HepG2 (cell line): Measurements from ENCODE around the gene AVPR1A.

Experiments
- HMG20A ChIP-seq: IDR thresholded peaks from 2 replicates; pipeline ENCODE4 v1.6.1; 2016; ENCODE audit warnings: borderline replicate concordance
- JUNB ChIP-seq: sonication (generic); formaldehyde crosslinking; IDR thresholded peaks from 2 replicates; pipeline ENCODE4 v1.8.0; 2022; ENCODE audit warnings: missing genetic modification reagents, mild to moderate bottlenecking, borderline replicate concordance
- MXI1 ChIP-seq: IDR thresholded peaks from 3 replicates; pipeline ENCODE4 v1.6.1; 2012; ENCODE audit warnings: low read depth, low read length, inconsistent platforms, borderline replicate concordance
- NFYB ChIP-seq: sonication (generic); formaldehyde crosslinking; IDR thresholded peaks from 2 replicates; pipeline ENCODE4 v1.4.0; 2020; ENCODE audit warnings: missing genetic modification reagents
- NR1H2 ChIP-seq: sonication (generic); formaldehyde crosslinking; IDR thresholded peaks from 2 replicates; pipeline ENCODE4 v1.8.1; 2022; ENCODE audit warnings: low read depth, missing genetic modification reagents, borderline replicate concordance
- TF ChIP-seq, protein P1 (sequence below): sonication (generic); formaldehyde crosslinking; IDR thresholded peaks from 2 replicates; pipeline ENCODE4 v1.9.0; 2022; ENCODE audit warnings: low read depth, missing genetic modification reagents
- TF ChIP-seq, protein P2 (sequence below): sonication (generic); formaldehyde crosslinking; IDR thresholded peaks from 2 replicates; pipeline ENCODE4 v1.5.0; 2020; ENCODE audit warnings: mild to moderate bottlenecking, missing genetic modification reagents, moderate library complexity

GRCh38 chr12:63155375-63155774, 4.4 kb upstream of the AVPR1A start:
- TF ChIP-seq JUNB = no peak
- no peak for TF ChIP-seq HMG20A (CRISPR knock-in tag)
- TF ChIP-seq, protein P1, sequence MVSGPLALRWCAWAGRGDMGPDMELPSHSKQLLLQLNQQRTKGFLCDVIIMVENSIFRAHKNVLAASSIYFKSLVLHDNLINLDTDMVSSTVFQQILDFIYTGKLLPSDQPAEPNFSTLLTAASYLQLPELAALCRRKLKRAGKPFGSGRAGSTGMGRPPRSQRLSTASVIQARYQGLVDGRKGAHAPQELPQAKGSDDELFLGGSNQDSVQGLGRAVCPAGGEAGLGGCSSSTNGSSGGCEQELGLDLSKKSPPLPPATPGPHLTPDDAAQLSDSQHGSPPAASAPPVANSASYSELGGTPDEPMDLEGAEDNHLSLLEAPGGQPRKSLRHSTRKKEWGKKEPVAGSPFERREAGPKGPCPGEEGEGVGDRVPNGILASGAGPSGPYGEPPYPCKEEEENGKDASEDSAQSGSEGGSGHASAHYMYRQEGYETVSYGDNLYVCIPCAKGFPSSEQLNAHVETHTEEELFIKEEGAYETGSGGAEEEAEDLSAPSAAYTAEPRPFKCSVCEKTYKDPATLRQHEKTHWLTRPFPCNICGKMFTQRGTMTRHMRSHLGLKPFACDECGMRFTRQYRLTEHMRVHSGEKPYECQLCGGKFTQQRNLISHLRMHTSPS = no peak
- no peak for TF ChIP-seq NR1H2 (CRISPR knock-in tag)
- no peak for TF ChIP-seq MXI1
- TF ChIP-seq, protein P2, sequence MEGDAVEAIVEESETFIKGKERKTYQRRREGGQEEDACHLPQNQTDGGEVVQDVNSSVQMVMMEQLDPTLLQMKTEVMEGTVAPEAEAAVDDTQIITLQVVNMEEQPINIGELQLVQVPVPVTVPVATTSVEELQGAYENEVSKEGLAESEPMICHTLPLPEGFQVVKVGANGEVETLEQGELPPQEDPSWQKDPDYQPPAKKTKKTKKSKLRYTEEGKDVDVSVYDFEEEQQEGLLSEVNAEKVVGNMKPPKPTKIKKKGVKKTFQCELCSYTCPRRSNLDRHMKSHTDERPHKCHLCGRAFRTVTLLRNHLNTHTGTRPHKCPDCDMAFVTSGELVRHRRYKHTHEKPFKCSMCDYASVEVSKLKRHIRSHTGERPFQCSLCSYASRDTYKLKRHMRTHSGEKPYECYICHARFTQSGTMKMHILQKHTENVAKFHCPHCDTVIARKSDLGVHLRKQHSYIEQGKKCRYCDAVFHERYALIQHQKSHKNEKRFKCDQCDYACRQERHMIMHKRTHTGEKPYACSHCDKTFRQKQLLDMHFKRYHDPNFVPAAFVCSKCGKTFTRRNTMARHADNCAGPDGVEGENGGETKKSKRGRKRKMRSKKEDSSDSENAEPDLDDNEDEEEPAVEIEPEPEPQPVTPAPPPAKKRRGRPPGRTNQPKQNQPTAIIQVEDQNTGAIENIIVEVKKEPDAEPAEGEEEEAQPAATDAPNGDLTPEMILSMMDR = no peak
- TF ChIP-seq NFYB = no peak
